T1000 (cell line): ENCODE measurements around the gene PHLPP1.

Experiments used
- DNase-seq: peaks from one replicate; lab custom pipeline; 2025; ENCODE audit warnings: mixed read lengths; lab: John Stamatoyannopoulos, UW

Gene PHLPP1

DNA sequence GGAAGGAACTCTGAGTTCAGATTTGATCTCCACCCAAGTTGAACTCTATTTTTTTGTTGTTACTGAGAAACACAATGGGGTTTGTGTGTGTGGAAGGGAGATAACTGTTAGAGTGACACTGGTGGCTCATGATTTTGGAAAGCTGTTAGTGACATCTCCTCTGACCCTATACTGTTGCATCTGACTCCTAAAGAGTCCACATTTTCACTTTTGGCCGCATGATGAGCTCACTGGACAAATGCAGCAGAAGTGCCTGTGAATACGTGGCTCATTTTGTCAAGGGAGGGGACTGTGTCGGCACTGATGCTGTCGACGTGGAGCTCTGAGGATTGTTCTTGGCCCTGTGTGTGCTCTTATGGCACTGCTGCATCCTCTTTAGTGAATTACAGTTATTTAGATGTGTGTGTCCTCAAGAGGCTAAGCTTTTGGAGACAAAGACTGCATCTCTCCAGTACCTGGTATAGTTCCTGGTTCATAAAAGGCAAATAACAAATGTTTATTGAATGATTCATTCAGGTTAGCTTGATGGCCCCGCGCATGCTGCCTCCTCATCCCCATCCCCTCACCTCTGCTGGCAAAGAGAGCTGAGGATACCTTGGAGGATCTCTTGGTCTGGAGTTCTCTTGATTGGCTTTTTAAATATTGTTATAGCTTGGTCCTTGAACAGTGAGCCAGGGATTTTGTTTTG, 135.4 kb downstream of the PHLPP1 start:
- DNase-seq: no peak

DNA sequence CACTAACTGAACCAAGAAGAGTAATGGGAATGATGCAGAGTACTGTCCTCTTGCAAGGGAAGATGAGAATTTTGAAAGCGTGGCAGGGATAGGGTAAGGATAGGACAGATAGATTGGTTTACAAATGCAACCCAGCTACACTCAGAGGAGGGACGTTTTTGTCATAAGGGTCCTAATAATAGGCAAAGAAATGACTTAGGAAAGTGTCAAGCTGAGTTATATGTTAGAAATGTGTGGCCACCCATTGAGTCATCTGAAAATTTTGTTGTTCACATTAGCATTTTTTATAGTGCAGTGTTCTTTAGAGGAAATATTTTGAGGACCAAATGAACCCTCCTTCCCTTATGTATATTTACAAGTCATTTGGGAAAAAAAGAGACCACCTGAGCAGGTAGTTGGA, 137.5 kb downstream of the PHLPP1 start:
- no peak for DNase-seq

DNA sequence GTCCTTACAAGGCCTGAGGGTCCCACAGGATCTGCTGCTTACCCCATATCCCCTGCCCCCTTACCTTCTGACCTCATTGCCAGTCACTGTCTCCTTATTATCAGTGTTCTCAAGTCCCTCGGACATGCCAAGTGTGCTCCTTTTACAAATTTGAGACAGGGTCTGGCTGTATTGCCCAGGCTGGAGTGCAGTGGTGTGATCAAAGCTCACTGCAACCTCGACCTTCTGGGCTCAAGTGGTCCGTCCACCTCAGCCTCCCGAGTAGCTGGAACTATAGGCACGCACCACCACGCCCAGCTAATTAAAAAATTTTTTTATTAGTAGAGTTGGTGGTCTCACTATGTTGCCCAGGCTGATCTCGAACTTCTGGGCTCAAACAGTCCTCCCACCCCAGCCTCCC, 141.0 kb downstream of the PHLPP1 start:
- DNase-seq: no peak

DNA sequence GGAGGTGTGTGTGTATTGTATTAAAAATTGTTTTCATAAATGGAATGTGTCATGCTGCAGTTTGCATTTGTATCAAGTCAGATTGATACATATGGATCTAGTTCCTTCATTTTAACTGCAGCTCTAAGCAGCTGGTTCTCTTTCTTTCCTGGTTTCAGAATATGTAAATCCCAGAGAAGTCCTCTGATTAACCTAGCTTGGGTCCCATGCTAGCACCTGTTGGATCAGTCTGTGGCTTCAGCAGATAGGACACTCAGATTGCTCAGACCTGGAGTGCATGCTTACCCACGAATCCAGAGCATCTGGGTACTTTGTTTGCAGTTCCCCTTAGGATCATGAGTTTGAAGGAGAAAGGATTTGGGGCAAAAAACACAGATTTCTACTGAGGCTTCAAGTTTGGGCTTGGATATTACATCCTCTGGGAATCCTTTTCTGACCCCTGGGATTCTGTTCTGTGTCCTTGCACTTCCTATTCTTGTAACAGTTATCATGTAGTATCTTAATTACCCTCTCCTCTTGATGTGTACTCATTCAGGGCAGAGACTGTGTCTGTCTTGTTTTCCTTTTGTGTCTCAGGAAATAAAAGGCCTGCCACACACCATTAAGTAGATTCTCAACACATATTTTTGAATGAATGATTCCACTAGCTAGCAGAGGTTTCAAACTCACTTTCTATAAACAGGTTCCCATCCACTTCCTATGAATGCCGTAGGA, 142.1 kb downstream of the PHLPP1 start:
- no peak for DNase-seq

DNA sequence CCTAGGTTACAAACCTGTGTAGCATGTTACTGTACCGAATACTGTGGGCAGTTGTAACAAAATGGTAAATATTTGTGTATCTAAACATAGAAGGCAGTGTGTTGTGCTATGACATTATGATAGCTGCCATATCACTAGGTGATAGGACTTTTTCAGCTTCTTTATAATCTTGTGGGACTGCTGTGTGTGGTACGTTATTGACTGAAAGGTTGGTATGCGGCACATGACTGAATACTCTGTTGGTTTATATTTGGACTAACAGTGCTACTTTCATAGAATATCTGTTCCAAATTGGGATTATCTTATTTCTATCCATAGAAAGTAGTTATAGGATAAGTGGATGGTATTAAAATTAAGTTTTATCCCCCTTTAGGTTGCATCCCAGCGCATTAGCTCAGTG, 144.7 kb downstream of the PHLPP1 start:
- no peak for DNase-seq

DNA sequence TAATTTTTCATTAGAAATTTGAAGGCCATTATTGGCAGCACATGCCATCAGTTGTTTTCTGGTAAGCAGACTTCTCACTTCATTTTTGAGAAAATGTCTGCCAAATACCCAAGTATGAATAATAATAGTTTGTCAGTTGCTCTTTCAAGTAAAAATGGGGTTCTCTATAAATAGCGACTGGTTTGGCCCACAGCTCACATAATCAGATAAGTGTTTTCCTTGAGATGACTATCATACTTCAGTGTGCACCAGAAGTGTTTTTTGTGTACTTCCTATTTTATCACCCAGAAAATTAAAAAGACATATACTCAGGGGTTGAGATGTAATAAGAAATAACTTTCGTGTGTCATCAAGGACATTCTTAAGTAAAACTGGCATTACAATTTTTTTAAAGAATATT, 147.1 kb downstream of the PHLPP1 start:
- no peak for DNase-seq

DNA sequence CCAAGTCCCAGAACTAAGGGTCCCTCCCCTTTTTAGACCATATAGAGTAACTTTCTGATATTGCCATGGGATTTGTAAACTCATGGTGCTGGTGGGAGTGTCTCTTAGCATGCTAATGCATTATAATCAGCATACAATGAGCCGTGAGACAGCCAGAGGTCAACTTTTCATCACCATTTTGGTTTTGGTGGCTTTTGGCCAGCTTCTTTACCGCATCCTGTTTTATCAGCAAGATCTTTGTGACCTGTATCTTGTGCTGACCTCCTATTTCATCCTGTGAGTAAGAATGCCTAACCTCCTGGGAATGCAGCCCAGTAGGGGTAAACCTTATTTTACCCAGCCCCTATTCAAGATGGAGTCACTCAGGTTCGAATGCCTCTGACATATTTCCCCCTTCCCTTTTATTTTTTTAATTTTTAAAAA, 148.2 kb downstream of the PHLPP1 start:
- DNase-seq: peak; percentile 3

DNA sequence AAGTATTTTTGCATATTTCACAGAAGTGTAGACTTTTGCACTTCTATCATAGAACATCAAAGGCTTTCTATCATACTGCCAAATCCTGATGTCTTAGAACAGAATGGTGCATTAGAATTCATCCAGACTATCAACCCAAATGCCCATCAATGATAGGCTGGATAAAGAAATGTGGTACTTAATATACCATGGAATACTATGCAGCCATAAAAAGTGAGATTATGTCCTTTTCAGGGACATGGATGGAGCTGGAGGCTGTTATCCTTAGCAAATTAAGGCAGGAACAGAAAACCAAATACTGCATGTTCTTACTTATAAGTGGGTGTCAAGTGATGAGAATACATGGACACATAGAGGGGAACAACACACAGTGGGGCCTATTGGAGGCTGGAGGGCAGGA, 150.2 kb downstream of the PHLPP1 start:
- DNase-seq: no peak

DNA sequence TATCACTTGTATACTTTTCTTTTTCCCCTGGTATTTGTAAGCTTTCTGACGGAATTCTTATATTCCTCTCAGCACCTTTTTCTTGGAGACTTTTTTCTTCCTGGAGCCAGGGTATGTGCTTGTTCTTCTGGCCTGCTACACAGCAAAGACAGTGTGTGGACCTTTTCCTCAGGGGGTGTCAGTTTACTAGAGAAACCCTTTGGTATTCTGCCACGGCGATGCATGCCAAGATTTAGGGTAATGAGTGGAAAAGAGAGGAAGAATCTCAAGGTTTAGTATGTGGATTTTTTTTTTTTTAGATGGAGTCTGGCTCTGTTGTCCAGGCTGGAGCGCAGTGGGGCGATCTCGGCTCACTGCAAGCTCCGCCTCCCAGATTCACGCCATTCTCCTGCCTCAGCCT, 152.2 kb downstream of the PHLPP1 start:
- DNase-seq: no peak

DNA sequence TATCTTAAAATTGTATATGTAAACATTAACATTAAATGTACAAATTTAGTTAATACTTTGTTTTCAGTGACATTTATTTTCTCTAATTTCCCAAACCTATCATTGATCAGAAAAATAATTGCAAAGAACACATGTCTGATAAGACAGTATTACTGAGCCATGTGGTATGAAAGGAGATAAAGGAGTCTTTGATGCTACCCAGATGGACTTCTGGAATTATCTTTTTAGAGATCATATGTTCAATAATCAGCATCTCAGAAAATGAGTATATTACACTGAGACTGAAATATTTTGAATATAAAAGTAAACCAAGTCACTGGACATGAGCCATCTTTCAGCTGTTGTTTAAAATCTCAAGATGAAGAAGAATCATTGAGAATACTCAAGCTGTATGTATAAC, 153.3 kb downstream of the PHLPP1 start:
- no peak for DNase-seq

DNA sequence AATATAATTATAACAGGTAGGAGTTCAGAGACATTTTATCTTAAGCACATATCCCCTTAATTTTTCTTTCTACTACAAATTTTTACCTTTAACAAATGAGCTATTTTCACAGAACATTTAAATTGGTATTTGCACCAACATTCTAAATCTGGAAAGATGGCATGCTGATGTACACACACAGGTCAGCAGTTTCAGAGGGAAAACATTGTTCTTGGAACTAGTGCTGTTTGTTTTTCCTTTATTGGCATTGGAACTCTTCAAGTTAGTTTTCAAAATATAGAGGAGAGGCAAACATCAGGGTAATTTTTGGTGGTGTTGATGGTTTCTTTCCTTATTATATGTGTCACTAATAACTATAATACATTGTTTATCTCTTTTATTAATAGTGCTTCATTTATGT, 155.3 kb downstream of the PHLPP1 start:
- DNase-seq: no peak

DNA sequence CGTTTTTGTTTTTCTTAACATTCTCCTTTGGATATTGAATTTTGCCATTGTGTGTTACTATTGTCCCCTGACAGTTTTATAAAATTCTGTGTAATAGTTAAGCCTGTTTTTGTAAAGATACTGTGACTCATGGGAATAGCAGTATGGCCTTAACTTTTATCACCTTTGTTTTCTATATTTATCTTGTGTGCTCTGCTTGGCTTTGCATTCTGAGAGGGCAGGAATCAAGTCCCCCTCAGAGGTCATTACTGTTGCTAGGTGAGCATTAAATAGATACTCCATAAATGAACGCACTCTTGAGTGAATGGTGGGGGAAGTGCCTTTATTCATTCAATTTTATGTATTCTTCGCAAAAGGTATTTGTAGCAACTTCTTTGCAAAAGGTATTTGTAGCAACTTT, 160.0 kb downstream of the PHLPP1 start:
- no peak for DNase-seq

DNA sequence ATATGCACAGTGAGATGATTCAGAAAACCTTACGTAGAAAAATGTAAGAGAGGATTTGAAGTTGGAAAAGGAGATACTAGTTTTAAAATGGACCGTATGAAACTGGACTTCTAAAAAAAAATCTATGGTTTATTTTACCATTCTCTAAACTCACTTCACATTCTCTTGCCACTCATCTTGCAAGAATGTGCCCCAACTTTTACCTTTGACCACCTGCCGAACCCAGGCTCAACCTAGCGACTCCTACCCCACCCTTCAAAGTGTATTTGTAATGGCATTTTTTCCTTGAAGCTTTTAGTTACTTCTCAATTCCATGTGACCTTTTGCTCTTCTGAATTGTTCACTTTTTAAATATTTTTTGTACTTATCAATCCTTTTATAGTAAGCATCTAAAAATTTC, 160.8 kb downstream of the PHLPP1 start:
- no peak for DNase-seq

DNA sequence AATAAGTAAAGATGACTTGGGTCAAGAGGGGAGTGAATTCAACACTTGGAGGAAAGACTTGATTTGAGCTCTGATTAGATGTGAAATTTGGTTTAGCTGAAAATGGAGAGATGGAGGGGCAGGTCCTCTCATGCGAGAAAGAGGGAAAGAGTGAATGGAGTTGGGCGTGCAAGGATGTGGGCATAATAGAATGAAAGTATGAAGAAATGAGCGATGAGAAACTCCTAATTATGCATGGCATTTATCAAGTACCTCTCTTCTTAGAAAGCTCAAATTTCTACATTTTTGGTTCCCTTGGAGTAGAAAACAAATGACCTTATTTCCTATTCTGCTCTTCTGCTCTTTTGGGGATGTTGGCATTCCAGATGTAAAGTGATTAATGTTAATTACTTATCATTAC, 161.5 kb downstream of the PHLPP1 start:
- DNase-seq: no peak

DNA sequence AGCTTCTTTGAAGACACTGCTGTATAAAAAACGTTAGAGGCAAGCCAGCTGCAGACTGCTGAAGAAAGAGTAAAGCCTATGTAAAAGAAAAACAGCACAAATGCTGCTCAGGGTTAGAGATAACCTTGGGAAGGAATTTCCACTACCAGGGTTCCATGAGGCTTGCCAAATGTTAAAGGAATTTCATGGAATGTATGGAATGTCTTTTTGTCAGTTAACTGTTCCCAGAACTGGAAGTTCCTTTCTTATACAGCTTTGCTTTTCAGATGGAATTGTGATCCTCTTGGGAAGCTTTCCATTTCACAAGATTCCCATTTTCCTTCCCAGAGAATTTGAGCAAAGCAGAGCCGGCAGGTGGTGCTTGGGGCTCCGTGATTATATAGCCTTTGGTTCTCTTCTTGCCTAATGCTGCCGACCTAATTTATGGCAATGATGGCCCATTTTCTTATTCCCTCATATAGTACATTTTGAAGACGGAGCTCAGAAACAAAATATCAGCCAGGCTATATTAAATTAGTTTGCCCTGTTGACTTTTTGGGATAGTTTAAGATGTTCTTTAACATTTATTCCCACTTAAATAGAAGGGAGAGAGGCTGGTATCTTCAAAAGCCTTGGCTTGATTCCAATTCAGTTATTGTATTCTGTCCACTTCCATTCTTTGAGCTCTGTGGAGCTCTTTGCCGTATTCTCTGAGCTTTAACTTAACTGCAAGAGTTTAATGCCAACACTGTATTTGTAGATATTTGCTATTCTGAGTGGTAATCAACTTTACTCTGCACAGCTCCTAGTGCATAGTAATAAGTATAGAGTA, 162.3 kb downstream of the PHLPP1 start:
- no peak for DNase-seq

DNA sequence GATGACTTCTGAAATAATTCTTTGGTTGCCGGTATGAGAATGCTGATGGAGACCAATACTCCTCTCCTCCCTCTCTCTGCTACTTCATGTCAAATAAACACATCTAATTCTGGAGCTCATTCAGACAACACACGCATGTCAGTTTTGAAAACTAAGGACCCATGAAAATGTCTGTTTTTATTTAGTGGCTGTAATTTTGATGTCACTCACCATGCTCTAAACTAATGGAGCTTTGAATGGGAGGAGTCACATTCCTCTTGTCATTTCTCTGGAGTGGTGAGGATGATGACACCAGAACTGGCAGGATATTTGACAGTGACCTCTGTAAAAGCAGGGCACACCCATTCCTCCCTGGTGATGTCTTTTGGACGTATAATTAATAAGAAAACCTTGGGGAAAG, 163.0 kb downstream of the PHLPP1 start:
- DNase-seq: no peak

DNA sequence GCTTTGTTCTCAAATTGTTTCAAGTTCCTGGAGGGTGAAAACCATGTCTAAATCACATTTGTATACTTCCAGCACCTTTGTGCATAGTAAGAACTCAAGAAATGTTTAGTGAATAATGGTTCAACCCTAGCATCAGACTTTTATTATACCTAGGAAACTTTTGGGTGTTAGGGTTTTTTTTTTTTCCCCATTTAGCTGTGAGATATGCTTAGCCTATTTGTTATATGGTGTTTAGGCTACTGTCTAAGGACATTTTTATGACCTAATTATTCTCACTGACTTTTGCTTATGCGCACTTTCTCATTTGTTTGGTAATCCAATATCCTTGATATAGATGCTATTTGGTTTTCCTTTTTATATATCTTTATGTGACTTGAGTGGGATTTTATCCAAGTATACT, 164.7 kb downstream of the PHLPP1 start:
- no peak for DNase-seq

DNA sequence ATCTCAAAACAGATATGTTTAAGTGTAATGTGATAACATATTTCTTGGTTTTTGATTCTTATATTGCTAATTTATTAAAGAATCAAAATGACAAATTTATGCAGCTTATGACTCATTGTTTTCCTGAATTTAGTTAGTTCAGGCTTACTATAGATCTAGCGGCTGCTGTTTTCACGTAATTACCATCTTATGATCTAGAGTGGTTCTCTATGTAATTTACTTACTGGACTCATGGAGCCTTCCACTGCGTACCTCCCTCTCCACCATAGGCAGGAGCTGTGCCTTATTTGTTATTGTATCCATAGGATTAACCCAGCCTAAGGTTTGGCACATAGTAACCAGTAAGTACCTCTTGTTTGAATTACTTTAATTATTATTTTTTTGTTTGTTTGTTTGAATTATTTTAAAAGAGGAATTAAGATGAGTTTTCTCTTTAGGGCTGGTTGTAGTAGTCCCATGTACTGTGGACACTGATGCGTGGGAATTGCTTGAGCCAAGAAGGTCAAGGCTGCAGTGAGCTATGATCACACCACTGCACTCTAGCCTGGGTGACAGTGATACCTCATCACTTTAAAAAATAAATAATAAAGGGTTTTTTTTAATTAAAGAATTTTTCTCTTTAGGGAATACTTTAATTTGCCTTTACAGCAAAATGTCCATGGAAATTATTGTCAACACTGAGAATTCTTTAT, 165.5 kb downstream of the PHLPP1 start:
- no peak for DNase-seq

DNA sequence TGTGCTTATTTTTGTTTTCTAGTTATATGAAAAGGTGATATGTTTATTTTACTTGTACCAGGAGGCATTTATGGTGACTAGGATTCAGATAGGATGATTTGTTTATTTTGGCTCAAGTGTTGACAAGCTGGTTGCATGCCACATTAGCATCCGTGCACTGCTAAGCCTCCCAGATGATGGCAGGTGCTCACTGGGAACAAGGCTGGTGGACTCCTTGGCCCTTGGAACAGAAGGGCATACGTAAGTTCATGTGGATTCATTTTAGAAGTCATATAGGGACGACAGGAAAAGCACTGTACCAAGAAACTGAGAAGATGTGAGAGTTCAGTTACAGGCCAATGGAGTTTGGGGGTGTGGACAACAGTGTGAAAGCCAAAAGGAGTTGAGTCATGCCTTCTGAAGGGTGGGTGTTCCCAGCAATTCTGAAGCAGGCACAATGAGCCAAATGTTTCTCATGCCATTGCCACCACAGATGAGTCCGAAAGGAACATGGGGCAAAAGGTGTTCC, 166.2 kb downstream of the PHLPP1 start:
- peak; percentile 22 for DNase-seq

DNA sequence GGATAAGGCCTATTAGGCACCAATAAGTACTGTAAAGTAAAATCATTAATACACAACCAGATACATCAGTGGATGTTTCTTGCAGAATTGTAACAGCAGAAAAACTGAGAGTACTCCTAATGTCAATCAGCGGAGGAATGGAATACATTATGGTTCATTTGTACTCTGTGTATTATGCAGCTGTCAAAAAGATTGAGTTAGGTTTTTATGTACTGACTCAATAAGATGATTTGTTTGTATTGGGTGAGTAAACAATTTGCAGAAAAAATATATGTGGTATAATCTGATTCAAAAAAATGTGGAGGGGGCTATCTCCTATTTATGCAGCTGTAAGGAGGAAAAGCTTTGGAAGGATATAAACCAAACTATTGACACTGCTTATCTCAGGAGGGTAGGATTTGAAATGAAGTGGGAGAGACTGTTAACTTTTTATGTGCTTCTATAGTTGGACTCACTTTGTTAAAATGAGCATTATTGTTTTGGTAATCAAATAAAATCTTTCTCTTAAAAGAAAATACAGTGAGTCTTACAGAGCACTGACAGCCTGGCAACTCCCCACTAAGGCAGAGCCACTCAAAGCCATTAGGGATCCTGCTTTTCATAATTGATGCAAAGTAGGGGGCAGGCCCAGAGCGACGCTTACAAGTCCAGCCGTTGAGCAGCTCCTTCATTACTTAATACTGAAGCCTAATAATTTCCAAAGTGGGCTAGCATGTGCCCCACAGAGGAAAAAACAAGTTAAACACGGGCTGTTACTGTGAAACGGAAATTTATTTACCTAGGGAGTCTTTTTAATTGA, 168.8 kb downstream of the PHLPP1 start:
- no peak for DNase-seq

DNA sequence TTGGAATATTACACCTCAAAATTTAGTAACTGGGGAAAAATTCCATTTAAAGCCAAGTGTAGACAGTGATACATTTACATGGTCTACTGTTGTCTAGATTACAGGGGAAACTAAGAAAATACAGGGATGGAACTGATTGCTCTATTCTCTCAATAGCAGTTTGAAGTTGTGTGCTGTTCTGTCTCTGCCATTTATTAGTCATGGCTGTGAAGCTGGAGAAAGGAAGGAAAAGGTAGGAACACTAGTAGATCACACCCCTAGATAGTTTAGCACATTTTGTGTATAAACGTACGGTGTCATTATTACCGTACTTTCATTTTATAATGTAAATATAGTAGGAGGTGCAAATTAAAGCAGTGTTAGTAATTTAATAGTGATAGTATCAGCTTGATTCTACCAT, 170.5 kb downstream of the PHLPP1 start:
- no peak for DNase-seq
